ENCODE results near the gene MAML2. TPM values are rescaled to one million over a fixed set of nuclear protein-coding genes. Genes with fewer than 3 reads are reported as not detected.
A peak's percentile ranks its signal among the peaks of the same experiment; 100 is the strongest.

The MAML2 gene
- total and polyA plus RNA-seq, 2 of the 13 experiments (the other 11 are each of a cell fraction or from before 2014, with no cell fraction given) = 2.3 to 25.9 TPM

DNA sequence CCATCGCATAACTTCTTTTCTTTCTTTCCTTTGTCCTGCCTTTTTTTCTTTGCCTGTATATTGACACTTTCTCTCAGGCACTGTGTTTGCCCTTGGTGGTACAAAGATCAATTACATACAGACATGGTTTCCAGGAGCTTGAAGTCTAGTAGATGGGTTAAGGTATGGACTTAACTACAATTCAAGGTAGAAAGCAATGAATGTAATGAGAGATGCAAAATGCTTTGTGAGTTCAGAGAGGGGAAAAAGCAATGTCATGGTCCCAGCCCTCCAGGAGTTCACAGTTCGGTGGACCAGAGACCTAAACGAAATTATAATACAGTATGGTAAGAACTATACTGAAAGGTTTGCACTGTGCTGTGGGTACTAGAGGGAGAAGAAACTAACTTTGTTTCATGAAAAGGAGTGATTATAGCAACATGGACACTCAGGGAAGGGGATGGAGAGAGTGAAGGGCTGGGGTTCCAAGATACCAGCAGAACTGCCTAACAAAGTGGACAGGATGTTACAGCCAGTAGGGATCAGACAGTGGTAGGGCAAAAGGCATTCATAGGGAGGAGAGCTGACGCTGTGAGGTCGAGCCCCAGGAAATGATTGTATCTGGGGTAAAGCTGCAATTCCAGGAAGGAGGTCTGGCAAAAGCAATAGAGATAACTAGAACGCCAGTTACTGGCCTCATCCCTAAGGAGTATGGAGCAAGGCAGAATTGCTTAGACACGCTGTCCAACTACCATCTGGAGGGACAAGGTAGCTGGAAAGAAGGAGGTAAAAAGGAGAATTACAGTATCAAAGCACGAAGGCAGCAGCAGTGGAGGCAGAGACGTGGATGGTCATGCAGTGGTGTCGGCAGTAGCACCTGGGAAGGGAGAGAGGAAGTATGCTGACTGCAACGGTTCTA, 260.7 kb downstream of the MAML2 start (continued):
- TF ChIP-seq PAXIP1 (CRISPR knock-in tag; conservative IDR thresholded peaks at IDR 0.05) (peak; percentile 64), ZNF614 (CRISPR knock-in tag; IDR thresholded peaks at IDR 0.05; ENCODE audit: borderline replicate concordance) (peak; percentile 44; the same call in 1 of the 2 replicates), SOX13 (IDR thresholded peaks at IDR 0.05) (peak; percentile 34; the same call in 1 of the 2 replicates), SOX13 (CRISPR knock-in tag; conservative IDR thresholded peaks at IDR 0.05 in 1 of 2, IDR thresholded peaks at IDR 0.05 in 1 of 2) (peak in 1 of 2 experiments; percentile 92; a peak in 2 of 4 replicates), EP300 (IDR thresholded peaks at IDR 0.05; ENCODE audit: low read depth in 2 of 2, low read length in 2 of 2) (peak in 1 of 2 experiments; percentile 47; a peak in 1 of 4 replicates), EP300 (CRISPR knock-in tag; IDR thresholded peaks at IDR 0.05; ENCODE audit: borderline replicate concordance) (no peak; the same call in 1 of the 2 replicates), SOX5 (CRISPR knock-in tag; IDR thresholded peaks at IDR 0.05; ENCODE audit: borderline replicate concordance) (peak; percentile 83; the same call in 1 of the 2 replicates), ZMYM4 (CRISPR knock-in tag; IDR thresholded peaks at IDR 0.05) (peak; percentile 61), ZNF281 (CRISPR knock-in tag; IDR thresholded peaks at IDR 0.05; ENCODE audit: borderline replicate concordance) (peak; percentile 40; the same call in 1 of the 2 replicates), ZBTB20 (CRISPR knock-in tag; IDR thresholded peaks at IDR 0.05; ENCODE audit: borderline replicate concordance, low read depth) (0 out of 2 replicates have a peak, but pooled peaks have one; percentile 31), ZNF124 (CRISPR knock-in tag; IDR thresholded peaks at IDR 0.05) (0 out of 2 replicates have a peak, but pooled peaks have one; percentile 38), ZNF558 (CRISPR knock-in tag; IDR thresholded peaks at IDR 0.05; ENCODE audit: borderline replicate concordance) (no peak), GATAD2A (CRISPR knock-in tag; IDR thresholded peaks at IDR 0.05) (peak; percentile 75), ZMYM3 (CRISPR knock-in tag; IDR thresholded peaks at IDR 0.05) (peak; percentile 63)
- TF ChIP-seq, protein P1, sequence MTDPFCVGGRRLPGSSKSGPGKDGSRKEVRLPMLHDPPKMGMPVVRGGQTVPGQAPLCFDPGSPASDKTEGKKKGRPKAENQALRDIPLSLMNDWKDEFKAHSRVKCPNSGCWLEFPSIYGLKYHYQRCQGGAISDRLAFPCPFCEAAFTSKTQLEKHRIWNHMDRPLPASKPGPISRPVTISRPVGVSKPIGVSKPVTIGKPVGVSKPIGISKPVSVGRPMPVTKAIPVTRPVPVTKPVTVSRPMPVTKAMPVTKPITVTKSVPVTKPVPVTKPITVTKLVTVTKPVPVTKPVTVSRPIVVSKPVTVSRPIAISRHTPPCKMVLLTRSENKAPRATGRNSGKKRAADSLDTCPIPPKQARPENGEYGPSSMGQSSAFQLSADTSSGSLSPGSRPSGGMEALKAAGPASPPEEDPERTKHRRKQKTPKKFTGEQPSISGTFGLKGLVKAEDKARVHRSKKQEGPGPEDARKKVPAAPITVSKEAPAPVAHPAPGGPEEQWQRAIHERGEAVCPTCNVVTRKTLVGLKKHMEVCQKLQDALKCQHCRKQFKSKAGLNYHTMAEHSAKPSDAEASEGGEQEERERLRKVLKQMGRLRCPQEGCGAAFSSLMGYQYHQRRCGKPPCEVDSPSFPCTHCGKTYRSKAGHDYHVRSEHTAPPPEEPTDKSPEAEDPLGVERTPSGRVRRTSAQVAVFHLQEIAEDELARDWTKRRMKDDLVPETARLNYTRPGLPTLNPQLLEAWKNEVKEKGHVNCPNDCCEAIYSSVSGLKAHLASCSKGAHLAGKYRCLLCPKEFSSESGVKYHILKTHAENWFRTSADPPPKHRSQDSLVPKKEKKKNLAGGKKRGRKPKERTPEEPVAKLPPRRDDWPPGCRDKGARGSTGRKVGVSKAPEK (CRISPR knock-in tag; IDR thresholded peaks at IDR 0.05; ENCODE audit: borderline replicate concordance) = no peak
